ENCODE data around the gene ZFHX2. TPM values are rescaled to one million over a fixed set of nuclear protein-coding genes. Genes with fewer than 3 reads are reported as not detected.

ZFHX2 gene
- total and polyA plus RNA-seq, 2 of the 13 experiments (the other 11 are each of a cell fraction or from before 2014, with no cell fraction given), result 0.17 to 0.44 TPM

GRCh38 chr14:23568600-23569331 is 17.2 kb upstream of the ZFHX2 start (continued):
- TF ChIP-seq YEATS2 (CRISPR knock-in tag; IDR thresholded peaks at IDR 0.05; ENCODE audit: borderline replicate concordance), result 0 out of 2 replicates have a peak, but pooled peaks have one; percentile 19
- TF ChIP-seq, protein P1, sequence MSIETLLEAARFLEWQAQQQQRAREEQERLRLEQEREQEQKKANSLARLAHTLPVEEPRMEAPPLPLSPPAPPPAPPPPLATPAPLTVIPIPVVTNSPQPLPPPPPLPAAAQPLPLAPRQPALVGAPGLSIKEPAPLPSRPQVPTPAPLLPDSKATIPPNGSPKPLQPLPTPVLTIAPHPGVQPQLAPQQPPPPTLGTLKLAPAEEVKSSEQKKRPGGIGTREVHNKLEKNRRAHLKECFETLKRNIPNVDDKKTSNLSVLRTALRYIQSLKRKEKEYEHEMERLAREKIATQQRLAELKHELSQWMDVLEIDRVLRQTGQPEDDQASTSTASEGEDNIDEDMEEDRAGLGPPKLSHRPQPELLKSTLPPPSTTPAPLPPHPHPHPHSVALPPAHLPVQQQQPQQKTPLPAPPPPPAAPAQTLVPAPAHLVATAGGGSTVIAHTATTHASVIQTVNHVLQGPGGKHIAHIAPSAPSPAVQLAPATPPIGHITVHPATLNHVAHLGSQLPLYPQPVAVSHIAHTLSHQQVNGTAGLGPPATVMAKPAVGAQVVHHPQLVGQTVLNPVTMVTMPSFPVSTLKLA (IDR thresholded peaks at IDR 0.05), result no peak
- TF ChIP-seq ZNF713 (CRISPR knock-in tag; IDR thresholded peaks at IDR 0.05), result no peak
- TF ChIP-seq MLLT10 (CRISPR knock-in tag; IDR thresholded peaks at IDR 0.05), result no peak
- TF ChIP-seq RBAK (CRISPR knock-in tag; IDR thresholded peaks at IDR 0.05), result no peak
- no peak for TF ChIP-seq NCOA2 (CRISPR knock-in tag; IDR thresholded peaks at IDR 0.05)
- no peak for TF ChIP-seq NPAS2 (CRISPR knock-in tag; IDR thresholded peaks at IDR 0.05; ENCODE audit: borderline replicate concordance)
- TF ChIP-seq REPIN1 (CRISPR knock-in tag; IDR thresholded peaks at IDR 0.05; ENCODE audit: borderline replicate concordance, low read depth), result peak; percentile 53; the same call in 1 of the 2 replicates
- TF ChIP-seq CENPT (CRISPR knock-in tag; IDR thresholded peaks at IDR 0.05; ENCODE audit: low read depth), result no peak
- no peak for TF ChIP-seq SPEN (CRISPR knock-in tag; IDR thresholded peaks at IDR 0.05; ENCODE audit: low read depth)
- no peak for TF ChIP-seq RCOR2 (CRISPR knock-in tag; IDR thresholded peaks at IDR 0.05)
- TF ChIP-seq, protein P2, sequence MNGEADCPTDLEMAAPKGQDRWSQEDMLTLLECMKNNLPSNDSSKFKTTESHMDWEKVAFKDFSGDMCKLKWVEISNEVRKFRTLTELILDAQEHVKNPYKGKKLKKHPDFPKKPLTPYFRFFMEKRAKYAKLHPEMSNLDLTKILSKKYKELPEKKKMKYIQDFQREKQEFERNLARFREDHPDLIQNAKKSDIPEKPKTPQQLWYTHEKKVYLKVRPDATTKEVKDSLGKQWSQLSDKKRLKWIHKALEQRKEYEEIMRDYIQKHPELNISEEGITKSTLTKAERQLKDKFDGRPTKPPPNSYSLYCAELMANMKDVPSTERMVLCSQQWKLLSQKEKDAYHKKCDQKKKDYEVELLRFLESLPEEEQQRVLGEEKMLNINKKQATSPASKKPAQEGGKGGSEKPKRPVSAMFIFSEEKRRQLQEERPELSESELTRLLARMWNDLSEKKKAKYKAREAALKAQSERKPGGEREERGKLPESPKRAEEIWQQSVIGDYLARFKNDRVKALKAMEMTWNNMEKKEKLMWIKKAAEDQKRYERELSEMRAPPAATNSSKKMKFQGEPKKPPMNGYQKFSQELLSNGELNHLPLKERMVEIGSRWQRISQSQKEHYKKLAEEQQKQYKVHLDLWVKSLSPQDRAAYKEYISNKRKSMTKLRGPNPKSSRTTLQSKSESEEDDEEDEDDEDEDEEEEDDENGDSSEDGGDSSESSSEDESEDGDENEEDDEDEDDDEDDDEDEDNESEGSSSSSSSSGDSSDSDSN (CRISPR knock-in tag; IDR thresholded peaks at IDR 0.05), result no peak
- TF ChIP-seq THAP8 (CRISPR knock-in tag; IDR thresholded peaks at IDR 0.05; ENCODE audit: borderline replicate concordance), result no peak
- TF ChIP-seq ZNF605 (CRISPR knock-in tag; IDR thresholded peaks at IDR 0.05), result no peak
- TF ChIP-seq ZNF550 (CRISPR knock-in tag; IDR thresholded peaks at IDR 0.05; ENCODE audit: borderline replicate concordance), result 0 out of 2 replicates have a peak, but pooled peaks have one; percentile 91
- no peak for TF ChIP-seq TAF1 (CRISPR knock-in tag; IDR thresholded peaks at IDR 0.05)
- TF ChIP-seq, protein P3, sequence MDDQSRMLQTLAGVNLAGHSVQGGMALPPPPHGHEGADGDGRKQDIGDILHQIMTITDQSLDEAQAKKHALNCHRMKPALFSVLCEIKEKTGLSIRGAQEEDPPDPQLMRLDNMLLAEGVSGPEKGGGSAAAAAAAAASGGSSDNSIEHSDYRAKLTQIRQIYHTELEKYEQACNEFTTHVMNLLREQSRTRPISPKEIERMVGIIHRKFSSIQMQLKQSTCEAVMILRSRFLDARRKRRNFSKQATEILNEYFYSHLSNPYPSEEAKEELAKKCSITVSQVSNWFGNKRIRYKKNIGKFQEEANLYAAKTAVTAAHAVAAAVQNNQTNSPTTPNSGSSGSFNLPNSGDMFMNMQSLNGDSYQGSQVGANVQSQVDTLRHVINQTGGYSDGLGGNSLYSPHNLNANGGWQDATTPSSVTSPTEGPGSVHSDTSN (CRISPR knock-in tag; IDR thresholded peaks at IDR 0.05; ENCODE audit: borderline replicate concordance), result no peak
- no peak for TF ChIP-seq ZNF263 (CRISPR knock-in tag; IDR thresholded peaks at IDR 0.05)
- no peak for TF ChIP-seq ZNF747 (CRISPR knock-in tag; IDR thresholded peaks at IDR 0.05; ENCODE audit: borderline replicate concordance)
- no peak for TF ChIP-seq TFAP4 (IDR thresholded peaks at IDR 0.05; ENCODE audit: borderline replicate concordance, low read depth)

Measured in HepG2 (cell line).